ENCODE measurements around the gene C1GALT1. TPM values are rescaled to one million over a fixed set of nuclear protein-coding genes. Genes with fewer than 3 reads are reported as not detected.

The C1GALT1 gene
- total and polyA plus RNA-seq, 2 donors (not counting 3 experiments of a cell fraction or from before 2014, with no cell fraction given), result 18.3 to 31.1 TPM

DNA sequence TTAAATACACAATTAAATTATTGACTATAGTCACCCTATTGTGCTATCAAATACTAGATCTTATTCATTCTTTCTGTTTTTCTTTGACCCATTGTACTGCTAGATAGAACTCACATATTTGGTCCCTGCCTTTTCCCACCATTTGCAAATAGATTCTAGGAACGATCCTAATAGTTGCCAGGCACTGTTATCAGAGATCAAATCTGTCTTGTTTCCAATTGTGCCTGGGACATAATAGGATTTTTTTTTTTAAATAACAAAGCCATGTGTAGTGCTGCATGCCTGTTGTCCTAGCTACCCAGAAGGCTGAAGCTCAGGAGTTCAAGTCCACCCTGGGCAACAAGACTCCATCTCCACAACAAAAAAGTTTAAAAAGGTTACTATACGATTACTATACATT lies 72.0 kb downstream of the C1GALT1 start:
- H3K27me3 ChIP-seq (ENCODE audit: control insufficient read depth in 2 of 2, insufficient read depth in 2 of 2, low read length in 2 of 2), result no peaks in the 10 kb centered on the region

DNA sequence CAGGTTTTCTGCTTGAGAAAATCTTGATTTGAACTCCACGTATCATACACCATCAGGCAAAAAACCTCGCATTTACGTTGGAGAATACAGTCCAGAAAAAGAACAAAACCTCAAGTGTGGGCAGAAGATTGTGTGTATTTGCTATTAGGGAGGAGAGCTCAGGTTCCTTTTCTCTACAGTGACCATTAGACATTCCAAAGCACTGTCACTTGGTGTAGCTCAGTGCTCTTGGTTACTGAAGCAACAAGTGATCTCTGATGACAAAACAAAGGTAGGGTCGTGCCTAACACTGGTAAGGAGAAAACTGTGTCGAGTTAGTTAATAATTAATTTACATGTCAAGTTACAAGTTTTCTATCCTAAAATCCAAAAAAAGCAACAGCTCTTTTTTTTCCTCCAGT lies 72.6 kb downstream of the C1GALT1 start:
- intact Hi-C loops (cut with micrococcal nuclease) (no loop called here), dilution Hi-C loops (cut with MboI; ENCODE audit: extremely low pct_ligation_motif_present, low sequenced_read_pairs) (no loop called here)
- H4K20me1 ChIP-seq (replicated peaks; ENCODE audit: control insufficient read depth, extremely low read depth, insufficient read depth, low read length), result no peaks in the 10 kb centered on the region
- TF ChIP-seq GATA2 (IDR thresholded peaks at IDR 0.05; ENCODE audit: insufficient read depth, insufficient read length, low read depth, low read length), result no peak
- no peak for TF ChIP-seq MYC (IDR thresholded peaks at IDR 0.05; ENCODE audit: low read depth, low read length)
- no peak for TF ChIP-seq POLR2A (IDR thresholded peaks at IDR 0.05; ENCODE audit: low read depth, low read length)
- TF ChIP-seq, protein P1, sequence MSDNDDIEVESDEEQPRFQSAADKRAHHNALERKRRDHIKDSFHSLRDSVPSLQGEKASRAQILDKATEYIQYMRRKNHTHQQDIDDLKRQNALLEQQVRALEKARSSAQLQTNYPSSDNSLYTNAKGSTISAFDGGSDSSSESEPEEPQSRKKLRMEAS (IDR thresholded peaks at IDR 0.05; ENCODE audit: insufficient read depth, insufficient read length), result no peak
- TF ChIP-seq FOS (IDR thresholded peaks at IDR 0.05; ENCODE audit: borderline replicate concordance, insufficient read depth, low read length), result no peak
- TF ChIP-seq, protein P2, sequence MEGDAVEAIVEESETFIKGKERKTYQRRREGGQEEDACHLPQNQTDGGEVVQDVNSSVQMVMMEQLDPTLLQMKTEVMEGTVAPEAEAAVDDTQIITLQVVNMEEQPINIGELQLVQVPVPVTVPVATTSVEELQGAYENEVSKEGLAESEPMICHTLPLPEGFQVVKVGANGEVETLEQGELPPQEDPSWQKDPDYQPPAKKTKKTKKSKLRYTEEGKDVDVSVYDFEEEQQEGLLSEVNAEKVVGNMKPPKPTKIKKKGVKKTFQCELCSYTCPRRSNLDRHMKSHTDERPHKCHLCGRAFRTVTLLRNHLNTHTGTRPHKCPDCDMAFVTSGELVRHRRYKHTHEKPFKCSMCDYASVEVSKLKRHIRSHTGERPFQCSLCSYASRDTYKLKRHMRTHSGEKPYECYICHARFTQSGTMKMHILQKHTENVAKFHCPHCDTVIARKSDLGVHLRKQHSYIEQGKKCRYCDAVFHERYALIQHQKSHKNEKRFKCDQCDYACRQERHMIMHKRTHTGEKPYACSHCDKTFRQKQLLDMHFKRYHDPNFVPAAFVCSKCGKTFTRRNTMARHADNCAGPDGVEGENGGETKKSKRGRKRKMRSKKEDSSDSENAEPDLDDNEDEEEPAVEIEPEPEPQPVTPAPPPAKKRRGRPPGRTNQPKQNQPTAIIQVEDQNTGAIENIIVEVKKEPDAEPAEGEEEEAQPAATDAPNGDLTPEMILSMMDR (IDR thresholded peaks at IDR 0.05; ENCODE audit: extremely low read depth in 1 of 2, insufficient read depth in 1 of 2, low read depth in 1 of 2, low read length in 2 of 2), result no peak
- no peak for TF ChIP-seq POLR2AphosphoS5 (IDR thresholded peaks at IDR 0.05; ENCODE audit: insufficient read depth, low read depth, low read length)
- no peak for TF ChIP-seq EZH2 (IDR thresholded peaks at IDR 0.05; ENCODE audit: borderline replicate concordance, low read depth, low read length, severe bottlenecking)
- no peak for TF ChIP-seq JUN (IDR thresholded peaks at IDR 0.05; ENCODE audit: borderline replicate concordance, insufficient read depth, insufficient read length, low read depth)
- H3K79me2 ChIP-seq (ENCODE audit: control insufficient read depth, insufficient read depth, low read length), result no peaks in the 10 kb centered on the region
- POLR2A ChIA-PET, result no interaction called here
- no peaks in the 10 kb centered on the region for H3K27me3 ChIP-seq (ENCODE audit: control insufficient read depth in 2 of 2, insufficient read depth in 2 of 2, low read length in 2 of 2)
- H2AFZ ChIP-seq (ENCODE audit: low read depth, low read length), result no peak overlapping the region
- DNase-seq (ENCODE audit: low read depth, low spot score), result no peak
- no peaks in the 10 kb centered on the region for H3K9me1 ChIP-seq (replicated peaks; ENCODE audit: control insufficient read depth, extremely low read depth, insufficient read depth, low read length)
- H3K9me3 ChIP-seq (replicated peaks; ENCODE audit: control insufficient read depth, insufficient read depth, low read length), result no peaks in the 10 kb centered on the region
- no peak for FAIRE-seq
- H3K27ac ChIP-seq (ENCODE audit: insufficient read depth, low read depth, low read length), result no peak overlapping the region
- CTCF ChIA-PET, result no interaction called here
- no TSS peak for BruUV-seq (replicated peaks)
- H3K9ac ChIP-seq (replicated peaks; ENCODE audit: extremely low read depth, insufficient read depth, low read length), result no peak overlapping the region
- H3K4me3 ChIP-seq (replicated peaks in 1 of 3; ENCODE audit: insufficient read depth in 1 of 3, low read depth in 1 of 3, low read length in 3 of 3), result no peak overlapping the region
- no peaks in the 10 kb centered on the region for H3K4me1 ChIP-seq (ENCODE audit: control insufficient read depth, extremely low read depth, insufficient read depth, low read length)
- no peak overlapping the region for H3K4me2 ChIP-seq (ENCODE audit: insufficient read depth, low read length)
- no peaks in the 10 kb centered on the region for H3K36me3 ChIP-seq (ENCODE audit: control insufficient read depth in 2 of 2, extremely low read depth in 1 of 2, insufficient read depth in 2 of 2, low read length in 2 of 2)

More for the DNA sequence above, 72.0 kb downstream of the C1GALT1 start:
- Histone ChIP-seq H3K9me1 (replicated peaks; ENCODE audit: control insufficient read depth, extremely low read depth, insufficient read depth, low read length) (no peaks in the 10 kb centered on the region), H3K9ac (replicated peaks; ENCODE audit: extremely low read depth, insufficient read depth, low read length) (no peak overlapping the region), H3K4me3 (replicated peaks in 1 of 3; ENCODE audit: insufficient read depth in 1 of 3, low read depth in 1 of 3, low read length in 3 of 3) (no peak overlapping the region), H3K4me2 (ENCODE audit: insufficient read depth, low read length) (no peak overlapping the region), H3K4me1 (ENCODE audit: control insufficient read depth, extremely low read depth, insufficient read depth, low read length) (no peaks in the 10 kb centered on the region), H2AFZ (ENCODE audit: low read depth, low read length) (no peak overlapping the region), H3K79me2 (ENCODE audit: control insufficient read depth, insufficient read depth, low read length) (no peaks in the 10 kb centered on the region), H3K36me3 (ENCODE audit: control insufficient read depth in 2 of 2, extremely low read depth in 1 of 2, insufficient read depth in 2 of 2, low read length in 2 of 2) (no peaks in the 10 kb centered on the region), H3K27ac (ENCODE audit: insufficient read depth, low read depth, low read length) (no peak overlapping the region), H3K9me3 (replicated peaks; ENCODE audit: control insufficient read depth, insufficient read depth, low read length) (no peaks in the 10 kb centered on the region), H4K20me1 (replicated peaks; ENCODE audit: control insufficient read depth, extremely low read depth, insufficient read depth, low read length) (no peaks in the 10 kb centered on the region)
- ChIA-PET CTCF (no interaction called here), POLR2A (no interaction called here)
- dilution Hi-C loops (cut with MboI; ENCODE audit: extremely low pct_ligation_motif_present, low sequenced_read_pairs), result no loop called here
- intact Hi-C loops (cut with micrococcal nuclease), result no loop called here
- FAIRE-seq (no peak), DNase-seq (ENCODE audit: low read depth, low spot score) (no peak)
- BruUV-seq (replicated peaks), result no TSS peak
- TF ChIP-seq POLR2A (IDR thresholded peaks at IDR 0.05; ENCODE audit: low read depth, low read length), result no peak

Data from endothelial cell of umbilical vein (primary cell).